Trophoblast cell (in vitro differentiated cells and primary cell): Measurements from ENCODE around the gene KDM4C.
A peak's percentile ranks its signal among the peaks of the same experiment; 100 is the strongest.

Experiments used
- DNase-seq, 2 donors: peaks; one replicate each; pipeline ENCODE4 v3.0.0-alpha.2; 2016
- H2AFZ ChIP-seq: 2 replicates; pipeline ENCODE4 v1.6.1; 2013; ENCODE audit warnings: low read length, moderate library complexity, mild to moderate bottlenecking; ENCODE audit not compliant: insufficient read depth, poor library complexity
- H2AK5ac ChIP-seq: 2 replicates; pipeline ENCODE4 v1.6.1; 2013; ENCODE audit warnings: mild to moderate bottlenecking, low read length
- H2BK120ac ChIP-seq: 2 replicates; pipeline ENCODE4 v1.6.1; 2013; ENCODE audit warnings: low read length, mild to moderate bottlenecking, moderate library complexity; ENCODE audit not compliant: insufficient read depth, poor library complexity
- H2BK12ac ChIP-seq: 2 replicates; pipeline ENCODE4 v1.6.1; 2013; ENCODE audit warnings: mild to moderate bottlenecking, low read length, moderate library complexity
- H2BK5ac ChIP-seq: 2 replicates; pipeline ENCODE4 v1.6.1; 2013; ENCODE audit warnings: low read length, low read depth, moderate library complexity, mild to moderate bottlenecking; ENCODE audit not compliant: poor library complexity
- H3K14ac ChIP-seq: 2 replicates; pipeline ENCODE4 v1.6.1; 2013; ENCODE audit warnings: mild to moderate bottlenecking, low read length
- H3K18ac ChIP-seq: 2 replicates; pipeline ENCODE4 v1.6.1; 2013; ENCODE audit warnings: mild to moderate bottlenecking, low read length
- H3K23ac ChIP-seq: 2 replicates; pipeline ENCODE4 v1.6.1; 2013; ENCODE audit warnings: low read length
- H3K27ac ChIP-seq: 2 replicates; pipeline ENCODE4 v1.5.1; 2013; ENCODE audit warnings: low read depth, mild to moderate bottlenecking, inconsistent platforms, low read length, moderate library complexity
- H3K27me3 ChIP-seq: 2 replicates; pipeline ENCODE4 v1.6.1; 2013; ENCODE audit warnings: inconsistent platforms, mild to moderate bottlenecking, low read length, moderate library complexity; ENCODE audit not compliant: insufficient read depth
- H3K36me3 ChIP-seq, 2 experiments: 1 replicate in 1 of 2; 2 replicates in 1 of 2; pipeline ENCODE4 v1.6.1; 2013; ENCODE audit warnings: low read length in 2 of 2, mild to moderate bottlenecking in 2 of 2, moderate library complexity in 1 of 2; ENCODE audit not compliant: insufficient read depth in 2 of 2, control insufficient read depth in 1 of 2
- H3K4ac ChIP-seq: 2 replicates; pipeline ENCODE4 v1.6.1; 2013; ENCODE audit warnings: low read depth, mild to moderate bottlenecking, low read length, moderate library complexity
- H3K4me1 ChIP-seq, 2 experiments: 1 replicate in 1 of 2; 2 replicates in 1 of 2; pipeline ENCODE4 v1.6.1; 2013; ENCODE audit warnings: low read length in 2 of 2, mild to moderate bottlenecking in 2 of 2, moderate library complexity in 1 of 2; ENCODE audit not compliant: insufficient read depth in 2 of 2, control insufficient read depth in 1 of 2
- H3K4me2 ChIP-seq: 2 replicates; pipeline ENCODE4 v1.6.1; 2013; ENCODE audit warnings: inconsistent platforms, mild to moderate bottlenecking, low read length, moderate library complexity
- H3K4me3 ChIP-seq: 2 replicates; pipeline ENCODE4 v1.5.1; 2013; ENCODE audit warnings: mild to moderate bottlenecking, low read depth, low read length, inconsistent platforms
- H3K79me1 ChIP-seq: one replicate; pipeline ENCODE4 v1.6.1; 2013; ENCODE audit warnings: low read length
- H3K79me2 ChIP-seq: 2 replicates; pipeline ENCODE4 v1.6.1; 2013; ENCODE audit warnings: low read length, mild to moderate bottlenecking; ENCODE audit not compliant: control insufficient read depth, insufficient read depth, poor library complexity
- H3K9ac ChIP-seq: 2 replicates; pipeline ENCODE4 v1.6.1; 2013; ENCODE audit warnings: mild to moderate bottlenecking, low read length
- H3K9me3 ChIP-seq: 2 replicates; pipeline ENCODE4 v1.6.1; 2013; ENCODE audit warnings: low read depth, mild to moderate bottlenecking, control low read depth, inconsistent platforms, low read length; ENCODE audit not compliant: insufficient read depth
- H4K12ac ChIP-seq: 2 replicates; pipeline ENCODE4 v1.6.1; 2013; ENCODE audit warnings: low read depth, mild to moderate bottlenecking, low read length, moderate library complexity
- H4K8ac ChIP-seq: 2 replicates; pipeline ENCODE4 v1.6.1; 2013; ENCODE audit warnings: low read depth, mild to moderate bottlenecking, low read length, moderate library complexity
- H4K91ac ChIP-seq: one replicate; pipeline ENCODE4 v1.6.1; 2013; ENCODE audit warnings: low read depth, mild to moderate bottlenecking, low read length, moderate library complexity
- WGBS: extraction: QIAGEN DNeasy Blood & Tissue Kit; methylation state at CpG from one replicate; pipeline ENCODE4 v1.1.7; 2013; ENCODE audit warnings: missing lambda C conversion rate; ENCODE audit not compliant: insufficient read length, insufficient coverage; ENCODE audit errors: extremely low coverage; 5-methylcytosine and 5-hydroxymethylcytosine counted together

KDM4C gene

DNA sequence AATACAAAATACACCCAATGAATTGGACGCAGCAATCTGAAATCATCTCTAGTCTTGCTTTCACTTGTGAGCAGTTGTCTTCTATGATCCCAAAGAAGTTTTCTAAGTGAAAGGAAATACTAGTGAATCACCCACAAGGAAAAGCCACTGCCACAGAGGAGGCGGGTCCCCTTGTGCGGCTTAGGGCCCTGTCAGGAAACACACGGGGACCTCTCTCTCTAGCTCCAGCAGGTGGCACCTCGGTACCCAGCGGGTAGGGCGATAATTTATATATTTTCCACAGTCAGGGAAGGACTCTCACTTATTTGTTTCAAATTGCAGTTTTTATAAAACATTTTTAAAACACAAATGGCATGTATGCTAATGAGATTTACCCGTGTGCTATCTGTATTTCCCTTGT, 417.1 kb downstream of the KDM4C start:
- H3K27ac ChIP-seq, result no peak overlapping the region
- peak overlapping the region; percentile 13 for H2AK5ac ChIP-seq
- H2BK12ac ChIP-seq, result peak overlapping the region; percentile 68
- no peak overlapping the region for H4K12ac ChIP-seq
- no peak overlapping the region for H3K23ac ChIP-seq
- no peak overlapping the region for H3K9ac ChIP-seq
- no peak overlapping the region for H2AFZ ChIP-seq
- no peak for DNase-seq
- no peak overlapping the region for H3K4ac ChIP-seq
- H3K18ac ChIP-seq, result no peak overlapping the region
- no peak overlapping the region for H4K8ac ChIP-seq
- H2BK5ac ChIP-seq, result peak overlapping the region; percentile 2
- H3K36me3 ChIP-seq, result no peaks in the 10 kb centered on the region
- no CpG with 5 or more reads among the region's 8 CpGs for WGBS
- H3K4me2 ChIP-seq, result no peak overlapping the region
- peaks cover 25 to 30% of the 10 kb centered on the region in 2 experiments for H3K4me1 ChIP-seq
- H2BK120ac ChIP-seq, result peak overlapping the region; percentile 61
- peak overlapping the region; percentile 50 for H4K91ac ChIP-seq
- H3K79me2 ChIP-seq, result peaks cover 2% of the 10 kb centered on the region
- H3K9me3 ChIP-seq, result no peaks in the 10 kb centered on the region
- no peak overlapping the region for H3K4me3 ChIP-seq
- H3K79me1 ChIP-seq, result peaks cover 23% of the 10 kb centered on the region
- no peaks in the 10 kb centered on the region for H3K27me3 ChIP-seq
- H3K14ac ChIP-seq, result peak overlapping the region; percentile 11

DNA sequence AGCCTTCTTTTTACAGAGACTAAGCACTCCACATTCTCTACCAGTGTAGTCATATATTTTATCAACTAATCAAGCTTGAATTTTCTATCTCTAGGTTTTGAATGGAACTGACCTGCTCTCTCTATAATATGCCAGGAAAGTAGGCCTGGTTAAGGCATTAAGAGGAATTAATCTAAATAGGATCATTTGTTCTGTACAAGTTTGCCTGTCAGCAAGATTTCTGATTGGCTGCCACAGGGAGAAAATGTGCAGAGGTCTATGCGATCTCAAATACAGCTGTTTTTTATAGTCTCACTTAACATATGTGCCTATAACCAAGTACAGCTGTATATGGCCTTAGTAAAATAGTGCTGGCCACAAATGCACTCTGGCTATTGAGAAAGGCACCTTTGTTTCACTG, 418.8 kb downstream of the KDM4C start:
- H2AK5ac ChIP-seq, result no peak overlapping the region
- peaks cover 2% of the 10 kb centered on the region for H3K79me2 ChIP-seq
- no peak overlapping the region for H3K4me2 ChIP-seq
- no peak overlapping the region for H2BK120ac ChIP-seq
- H4K8ac ChIP-seq, result no peak overlapping the region
- H3K27ac ChIP-seq, result peak overlapping the region; percentile 13
- no peak overlapping the region for H2AFZ ChIP-seq
- H3K4me3 ChIP-seq, result no peak overlapping the region
- no peak overlapping the region for H3K18ac ChIP-seq
- no peaks in the 10 kb centered on the region for H3K36me3 ChIP-seq
- no peak overlapping the region for H3K9ac ChIP-seq
- H2BK5ac ChIP-seq, result no peak overlapping the region
- WGBS, result no CpG with 5 or more reads among the region's 1 CpG
- H3K4me1 ChIP-seq, result peaks cover 22 to 30% of the 10 kb centered on the region in 2 experiments
- no peaks in the 10 kb centered on the region for H3K27me3 ChIP-seq
- H3K23ac ChIP-seq, result no peak overlapping the region
- no peak for DNase-seq
- H3K79me1 ChIP-seq, result peaks cover 23% of the 10 kb centered on the region
- H3K14ac ChIP-seq, result no peak overlapping the region
- H3K4ac ChIP-seq, result no peak overlapping the region
- no peaks in the 10 kb centered on the region for H3K9me3 ChIP-seq
- no peak overlapping the region for H4K91ac ChIP-seq
- no peak overlapping the region for H2BK12ac ChIP-seq
- H4K12ac ChIP-seq, result no peak overlapping the region

DNA sequence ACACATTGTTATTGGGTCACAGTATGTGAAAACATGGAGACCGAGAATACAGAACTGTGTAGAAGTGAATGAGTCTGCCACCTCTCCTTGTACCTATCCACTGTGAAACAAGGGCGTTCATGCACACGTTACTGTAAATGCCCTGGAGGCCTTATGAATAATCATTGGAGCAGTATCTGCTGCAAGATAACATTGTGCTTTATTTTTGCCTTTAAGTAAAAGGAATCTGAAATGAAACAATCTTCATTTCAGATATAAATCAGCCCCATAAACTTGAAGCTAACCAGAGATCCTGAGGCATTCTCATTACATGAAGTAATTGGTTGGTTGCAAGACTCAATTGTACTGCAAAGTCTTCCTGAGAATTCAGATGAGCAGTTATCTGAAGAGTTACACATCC, 419.6 kb downstream of the KDM4C start:
- Histone ChIP-seq H3K27me3 (no peaks in the 10 kb centered on the region), H2AFZ (no peak overlapping the region), H3K36me3 (no peaks in the 10 kb centered on the region), H3K14ac (no peak overlapping the region), H2BK5ac (no peak overlapping the region), H3K18ac (no peak overlapping the region), H3K4me3 (no peak overlapping the region), H3K9ac (no peak overlapping the region), H3K4me2 (no peak overlapping the region), H4K12ac (no peak overlapping the region), H4K91ac (peak overlapping the region; percentile 37), H3K79me1 (peaks cover 21% of the 10 kb centered on the region), H3K23ac (no peak overlapping the region), H3K9me3 (no peaks in the 10 kb centered on the region), H3K4me1 (peaks cover 17 to 25% of the 10 kb centered on the region in 2 experiments), H2BK12ac (peak overlapping the region; percentile 47), H2BK120ac (no peak overlapping the region), H4K8ac (peak overlapping the region; percentile 39), H3K27ac (peak overlapping the region; percentile 51), H3K4ac (no peak overlapping the region), H2AK5ac (no peak overlapping the region), H3K79me2 (peaks cover 2% of the 10 kb centered on the region)
- DNase-seq, result peak; percentile 46 to 69
- no CpG with 5 or more reads among the region's 3 CpGs for WGBS

DNA sequence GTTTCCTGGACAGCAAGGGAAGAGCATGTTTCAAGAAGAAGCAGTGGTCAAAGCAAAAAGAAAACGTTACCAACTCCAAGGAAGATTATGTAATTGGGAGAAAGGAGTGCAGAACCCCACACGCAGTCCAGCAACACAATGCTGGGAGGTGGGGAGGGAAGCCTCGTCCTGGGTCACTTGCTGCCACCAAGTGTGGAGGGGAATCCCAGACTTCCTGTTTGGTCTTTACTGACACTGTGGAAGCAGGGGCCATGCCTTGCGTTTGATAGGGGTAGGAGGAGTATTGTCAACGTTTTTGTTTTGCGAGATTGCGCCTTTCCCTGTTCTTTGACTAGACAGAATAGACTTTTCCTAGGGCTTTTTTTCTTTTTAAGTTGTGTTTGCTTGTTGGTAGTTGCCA, 421.0 kb downstream of the KDM4C start:
- no peak overlapping the region for H2AK5ac ChIP-seq
- no peaks in the 10 kb centered on the region for H3K27me3 ChIP-seq
- H3K4me2 ChIP-seq, result no peak overlapping the region
- H3K4ac ChIP-seq, result no peak overlapping the region
- peak overlapping the region; percentile 15 for H4K8ac ChIP-seq
- peak overlapping the region; percentile 16 for H3K27ac ChIP-seq
- H3K79me2 ChIP-seq, result no peaks in the 10 kb centered on the region
- peaks cover 14% of the 10 kb centered on the region for H3K79me1 ChIP-seq
- H2AFZ ChIP-seq, result no peak overlapping the region
- H3K23ac ChIP-seq, result no peak overlapping the region
- H3K36me3 ChIP-seq, result peaks cover 0 to under 1% of the 10 kb centered on the region in 2 experiments
- no peak overlapping the region for H3K9ac ChIP-seq
- H4K91ac ChIP-seq, result peak overlapping the region; percentile 1
- H3K14ac ChIP-seq, result no peak overlapping the region
- no peaks in the 10 kb centered on the region for H3K9me3 ChIP-seq
- no CpG with 5 or more reads among the region's 7 CpGs for WGBS
- peak overlapping the region; percentile 52 for H2BK5ac ChIP-seq
- no peak overlapping the region for H3K18ac ChIP-seq
- no peak overlapping the region for H4K12ac ChIP-seq
- H2BK120ac ChIP-seq, result peak overlapping the region; percentile 81
- H3K4me3 ChIP-seq, result no peak overlapping the region
- peaks cover 7 to 12% of the 10 kb centered on the region in 2 experiments for H3K4me1 ChIP-seq
- peak; percentile 3 to 49 for DNase-seq
- H2BK12ac ChIP-seq, result peak overlapping the region; percentile 68
